Esophagus (tissue), 2 donors: ENCODE measurements around the gene USH1C. TPM values are rescaled to one million over a fixed set of nuclear protein-coding genes. Genes with fewer than 3 reads are reported as not detected.

Source experiments
- H3K27ac ChIP-seq, 2 donors: one replicate each; pipeline ENCODE4 v1.5.1; 2013; ENCODE audit warnings: low read depth in 2 of 2, mild to moderate bottlenecking in 2 of 2, inconsistent platforms in 1 of 2, low read length in 1 of 2, moderate library complexity in 1 of 2
- H3K27me3 ChIP-seq, 2 donors: one replicate each; pipeline ENCODE4 v1.6.1; 2013; ENCODE audit warnings: low read length in 2 of 2, control low read depth in 1 of 2, mild to moderate bottlenecking in 1 of 2; ENCODE audit not compliant: insufficient read depth in 2 of 2, control insufficient read depth in 1 of 2
- H3K36me3 ChIP-seq, 2 donors: one replicate each; pipeline ENCODE4 v1.6.1; 2013; ENCODE audit warnings: low read length in 1 of 2; ENCODE audit not compliant: control insufficient read depth in 2 of 2, insufficient read depth in 2 of 2
- H3K4me1 ChIP-seq, 2 donors: one replicate each; pipeline ENCODE4 v1.6.1; 2013; ENCODE audit warnings: low read length in 1 of 2; ENCODE audit not compliant: control insufficient read depth in 2 of 2, insufficient read depth in 2 of 2
- H3K4me3 ChIP-seq, 2 donors: one replicate each; pipeline ENCODE4 v1.5.1; 2013; ENCODE audit warnings: low read length in 2 of 2, mild to moderate bottlenecking in 2 of 2, low read depth in 1 of 2, moderate library complexity in 1 of 2
- H3K9me3 ChIP-seq, 2 donors: one replicate each; pipeline ENCODE4 v1.6.1; 2013; ENCODE audit warnings: mild to moderate bottlenecking in 2 of 2, low read depth in 1 of 2, low read length in 1 of 2, moderate library complexity in 1 of 2; ENCODE audit not compliant: control insufficient read depth in 2 of 2, insufficient read depth in 1 of 2
- WGBS, 2 donors: extraction: QIAGEN DNeasy Blood & Tissue Kit; methylation state at CpG; one replicate each; pipeline ENCODE4 v1.1.7; 2013; 5-methylcytosine and 5-hydroxymethylcytosine counted together
- polyA plus RNA-seq, 2 donors: library from polyadenylated mRNA; stranded (reverse); fragments of 200-250 nt; gene quantifications; one replicate each; pipeline ENCODE4 v1.2.3, GENCODE V29; 2013
- donor health status: healthy with polysubstance abuse.
- donor health status: Bipolar disorder and iron deficiency.

Gene USH1C
- polyA plus RNA-seq, 2 donors: 0.08 TPM

GRCh38 chr11:17571431-17572358 lies 27.5 kb upstream of the USH1C start:
- H3K36me3 ChIP-seq: no peaks in the 10 kb centered on the region
- 82% methylated on average over 14 of the region's 14 CpGs for WGBS, 2 donors
- no peak overlapping the region for H3K27ac ChIP-seq
- peaks cover 0 to 4% of the 10 kb centered on the region in 2 donors for H3K4me1 ChIP-seq
- H3K27me3 ChIP-seq: no peaks in the 10 kb centered on the region
- no peak overlapping the region for H3K4me3 ChIP-seq
- H3K9me3 ChIP-seq: no peaks in the 10 kb centered on the region

- Histone ChIP-seq H3K9me3 (no peaks in the 10 kb centered on the region), H3K36me3 (no peaks in the 10 kb centered on the region), H3K27me3 (no peaks in the 10 kb centered on the region), H3K27ac (no peak overlapping the region), H3K4me3 (no peak overlapping the region), H3K4me1 (peaks cover 0 to 4% of the 10 kb centered on the region in 2 donors)
- 76 to 88% methylated on average over 23 of the region's 23 CpGs for WGBS, 2 donors
Observed at GRCh38 chr11:17570034-17570433, 25.8 kb upstream of the USH1C start.

GRCh38 chr11:17568944-17569343 lies 24.7 kb upstream of the USH1C start:
- Histone ChIP-seq H3K9me3 (no peaks in the 10 kb centered on the region), H3K36me3 (no peaks in the 10 kb centered on the region), H3K4me1 (peaks cover 0 to 4% of the 10 kb centered on the region in 2 donors), H3K27ac (no peak overlapping the region), H3K4me3 (no peak overlapping the region), H3K27me3 (no peaks in the 10 kb centered on the region)
- 74 to 76% methylated on average over 4 of the region's 4 CpGs for WGBS, 2 donors

- Histone ChIP-seq H3K9me3 (no peaks in the 10 kb centered on the region), H3K4me3 (no peak overlapping the region), H3K27ac (no peak overlapping the region), H3K36me3 (no peaks in the 10 kb centered on the region), H3K4me1 (no peaks in the 10 kb centered on the region), H3K27me3 (no peaks in the 10 kb centered on the region)
- 61 to 63% methylated on average over 2 of the region's 2 CpGs for WGBS, 2 donors
Observed at GRCh38 chr11:17564687-17565042, 20.4 kb upstream of the USH1C start.

GRCh38 chr11:17563961-17564686 lies 19.9 kb upstream of the USH1C start:
- Histone ChIP-seq H3K9me3 (no peaks in the 10 kb centered on the region), H3K27me3 (no peaks in the 10 kb centered on the region), H3K36me3 (no peaks in the 10 kb centered on the region), H3K4me3 (no peak overlapping the region), H3K4me1 (no peaks in the 10 kb centered on the region), H3K27ac (no peak overlapping the region)
- WGBS, 2 donors: 79 to 81% methylated on average over 4 of the region's 4 CpGs

GRCh38 chr11:17563231-17563646 lies 19.0 kb upstream of the USH1C start:
- Histone ChIP-seq H3K4me3 (no peak overlapping the region), H3K27ac (no peak overlapping the region), H3K27me3 (no peaks in the 10 kb centered on the region), H3K4me1 (no peaks in the 10 kb centered on the region), H3K36me3 (no peaks in the 10 kb centered on the region), H3K9me3 (no peaks in the 10 kb centered on the region)

GRCh38 chr11:17561526-17561925 lies 17.3 kb upstream of the USH1C start:
- Histone ChIP-seq H3K9me3 (no peaks in the 10 kb centered on the region), H3K36me3 (no peaks in the 10 kb centered on the region), H3K27ac (no peak overlapping the region), H3K4me3 (no peak overlapping the region), H3K27me3 (no peaks in the 10 kb centered on the region), H3K4me1 (no peaks in the 10 kb centered on the region)
- WGBS, 2 donors: 93% methylated on average over 9 of the region's 9 CpGs

- Histone ChIP-seq H3K4me3 (no peak overlapping the region), H3K27ac (no peak overlapping the region), H3K36me3 (no peaks in the 10 kb centered on the region), H3K9me3 (no peaks in the 10 kb centered on the region), H3K27me3 (no peaks in the 10 kb centered on the region), H3K4me1 (no peaks in the 10 kb centered on the region)
- WGBS, 2 donors: 85% methylated on average over 4 of the region's 4 CpGs
Observed at GRCh38 chr11:17561111-17561415, 16.8 kb upstream of the USH1C start.

GRCh38 chr11:17560281-17561110 lies 16.3 kb upstream of the USH1C start:
- H3K9me3 ChIP-seq: no peaks in the 10 kb centered on the region
- no peak overlapping the region for H3K4me3 ChIP-seq
- no peaks in the 10 kb centered on the region for H3K36me3 ChIP-seq
- WGBS, 2 donors: 70 to 73% methylated on average over 12 of the region's 12 CpGs
- H3K27me3 ChIP-seq: no peaks in the 10 kb centered on the region
- no peaks in the 10 kb centered on the region for H3K4me1 ChIP-seq
- no peak overlapping the region for H3K27ac ChIP-seq
